ENCODE results near the gene TMEM106C. TPM values are rescaled to one million over a fixed set of nuclear protein-coding genes. Genes with fewer than 3 reads are reported as not detected.

TMEM106C gene
- total RNA-seq, 1 experiment from 2014 or later, result 50.0 TPM

- no peaks in the 10 kb centered on the region for H3K4me1 Mint-ChIP-seq (ENCODE audit: insufficient read depth, unreplicated experiment)
- H3K27me3 Mint-ChIP-seq (ENCODE audit: insufficient read depth, unreplicated experiment), result peaks cover 77% of the 10 kb centered on the region
- TF ChIP-seq CTCF (IDR thresholded peaks at IDR 0.05; ENCODE audit: unreplicated experiment), result no peak
- no peak for DNase-seq (ENCODE audit: unreplicated experiment)
- ChIA-PET CTCF (no interaction called here), POLR2A (no interaction called here)
- no peak overlapping the region for H3K27ac Mint-ChIP-seq (ENCODE audit: low read depth, unreplicated experiment)
- no peaks in the 10 kb centered on the region for H3K36me3 Mint-ChIP-seq (ENCODE audit: insufficient read depth, unreplicated experiment)
- no peak overlapping the region for H3K4me3 Mint-ChIP-seq (ENCODE audit: unreplicated experiment)
- H3K9me3 Mint-ChIP-seq (ENCODE audit: unreplicated experiment), result no peaks in the 10 kb centered on the region
- intact Hi-C loops (cut with micrococcal nuclease), result no loop called here
- no TSS peak for BruUV-seq (replicated peaks)
These were observed 45.0 kb downstream of the TMEM106C start for GRCh38 chr12:48008349-48008748.

- Mint-ChIP-seq H3K9me3 (ENCODE audit: unreplicated experiment) (no peaks in the 10 kb centered on the region), H3K27me3 (ENCODE audit: insufficient read depth, unreplicated experiment) (peaks cover 71% of the 10 kb centered on the region), H3K36me3 (ENCODE audit: insufficient read depth, unreplicated experiment) (no peaks in the 10 kb centered on the region), H3K4me1 (ENCODE audit: insufficient read depth, unreplicated experiment) (no peaks in the 10 kb centered on the region), H3K4me3 (ENCODE audit: unreplicated experiment) (no peak overlapping the region), H3K27ac (ENCODE audit: low read depth, unreplicated experiment) (no peak overlapping the region)
- no peak for DNase-seq (ENCODE audit: unreplicated experiment)
- ChIA-PET POLR2A (interaction anchor here (1.1 kb wide), 1 partner anchor 13 kb away, joined by 5 read pairs; no protein-coding TSS in a partner anchor), CTCF (no interaction called here)
- BruUV-seq (replicated peaks), result no TSS peak
- intact Hi-C loops (cut with micrococcal nuclease), result no loop called here
- no peak for TF ChIP-seq CTCF (IDR thresholded peaks at IDR 0.05; ENCODE audit: unreplicated experiment)
These were observed 45.6 kb downstream of the TMEM106C start for GRCh38 chr12:48008950-48009349.

- intact Hi-C loops (cut with micrococcal nuclease), result no loop called here
- Mint-ChIP-seq H3K27ac (ENCODE audit: low read depth, unreplicated experiment) (no peak overlapping the region), H3K4me1 (ENCODE audit: insufficient read depth, unreplicated experiment) (no peaks in the 10 kb centered on the region), H3K27me3 (ENCODE audit: insufficient read depth, unreplicated experiment) (peaks cover 69% of the 10 kb centered on the region), H3K4me3 (ENCODE audit: unreplicated experiment) (no peak overlapping the region), H3K36me3 (ENCODE audit: insufficient read depth, unreplicated experiment) (no peaks in the 10 kb centered on the region), H3K9me3 (ENCODE audit: unreplicated experiment) (no peaks in the 10 kb centered on the region)
- ChIA-PET CTCF (no interaction called here), POLR2A (interaction anchor here (1.1 kb wide), 1 partner anchor 13 kb away, joined by 5 read pairs; no protein-coding TSS in a partner anchor)
- BruUV-seq (replicated peaks), result no TSS peak
- TF ChIP-seq CTCF (IDR thresholded peaks at IDR 0.05; ENCODE audit: unreplicated experiment), result no peak
- no peak for DNase-seq (ENCODE audit: unreplicated experiment)
These were observed 46.1 kb downstream of the TMEM106C start for GRCh38 chr12:48009471-48009870.

- POLR2A ChIA-PET, result interaction anchor here (1.0 kb wide), 1 partner anchor 9 kb away, joined by 3 read pairs; no protein-coding TSS in a partner anchor
- CTCF ChIA-PET, result interaction anchor here (0.7 kb wide), 1 partner anchor 119 kb away, joined by 3 read pairs; no protein-coding TSS in a partner anchor
These were observed 47.1 kb downstream of the TMEM106C start for GRCh38 chr12:48010366-48010970.

More at GRCh38 chr12:48010366-48010970, 47.1 kb downstream of the TMEM106C start:
- Mint-ChIP-seq H3K27ac (ENCODE audit: low read depth, unreplicated experiment) (no peak overlapping the region), H3K9me3 (ENCODE audit: unreplicated experiment) (no peaks in the 10 kb centered on the region), H3K27me3 (ENCODE audit: insufficient read depth, unreplicated experiment) (peaks cover 59% of the 10 kb centered on the region), H3K4me1 (ENCODE audit: insufficient read depth, unreplicated experiment) (no peaks in the 10 kb centered on the region), H3K36me3 (ENCODE audit: insufficient read depth, unreplicated experiment) (no peaks in the 10 kb centered on the region), H3K4me3 (ENCODE audit: unreplicated experiment) (no peak overlapping the region)
- intact Hi-C loops (cut with micrococcal nuclease), result no loop called here
- TF ChIP-seq CTCF (IDR thresholded peaks at IDR 0.05; ENCODE audit: unreplicated experiment), result no peak
- no TSS peak for BruUV-seq (replicated peaks)
- DNase-seq (ENCODE audit: unreplicated experiment), result no peak

All from MCF 10A (cell line).